GM12875 (cell line): ENCODE results near the gene PDGFD.

ENCODE experiments used
- H3K4me3 ChIP-seq: one replicate; pipeline ENCODE4 v1.5.1; 2011; ENCODE audit warnings: low read depth, low read length, control low read depth
- TF ChIP-seq, protein P1 (sequence below): IDR thresholded peaks from 2 replicates; pipeline ENCODE4 v1.5.1; 2011; ENCODE audit warnings: low read depth, mild to moderate bottlenecking, control low read depth, inconsistent platforms, low read length, moderate library complexity, borderline replicate concordance; ENCODE audit not compliant: insufficient read depth

The PDGFD gene

DNA sequence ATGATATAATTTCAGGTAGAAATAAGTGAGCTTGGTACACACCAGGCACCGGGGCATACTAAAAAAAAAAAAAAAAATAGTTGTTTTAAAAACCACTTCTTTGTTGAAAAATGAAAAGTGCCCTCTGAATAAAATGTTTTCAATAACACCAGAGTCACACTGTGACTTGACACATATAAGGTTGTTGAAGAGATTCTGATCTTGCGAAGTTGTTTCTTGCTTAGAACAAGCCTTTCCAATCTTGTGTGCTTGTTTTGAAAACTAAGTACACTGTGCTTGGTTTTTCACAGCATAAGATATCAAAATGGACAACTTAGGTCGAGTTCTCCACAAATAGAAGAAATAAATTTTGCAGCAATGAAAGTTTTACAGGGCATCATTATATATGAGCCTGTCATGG lies 17.0 kb downstream of the PDGFD start:
- TF ChIP-seq, protein P1, sequence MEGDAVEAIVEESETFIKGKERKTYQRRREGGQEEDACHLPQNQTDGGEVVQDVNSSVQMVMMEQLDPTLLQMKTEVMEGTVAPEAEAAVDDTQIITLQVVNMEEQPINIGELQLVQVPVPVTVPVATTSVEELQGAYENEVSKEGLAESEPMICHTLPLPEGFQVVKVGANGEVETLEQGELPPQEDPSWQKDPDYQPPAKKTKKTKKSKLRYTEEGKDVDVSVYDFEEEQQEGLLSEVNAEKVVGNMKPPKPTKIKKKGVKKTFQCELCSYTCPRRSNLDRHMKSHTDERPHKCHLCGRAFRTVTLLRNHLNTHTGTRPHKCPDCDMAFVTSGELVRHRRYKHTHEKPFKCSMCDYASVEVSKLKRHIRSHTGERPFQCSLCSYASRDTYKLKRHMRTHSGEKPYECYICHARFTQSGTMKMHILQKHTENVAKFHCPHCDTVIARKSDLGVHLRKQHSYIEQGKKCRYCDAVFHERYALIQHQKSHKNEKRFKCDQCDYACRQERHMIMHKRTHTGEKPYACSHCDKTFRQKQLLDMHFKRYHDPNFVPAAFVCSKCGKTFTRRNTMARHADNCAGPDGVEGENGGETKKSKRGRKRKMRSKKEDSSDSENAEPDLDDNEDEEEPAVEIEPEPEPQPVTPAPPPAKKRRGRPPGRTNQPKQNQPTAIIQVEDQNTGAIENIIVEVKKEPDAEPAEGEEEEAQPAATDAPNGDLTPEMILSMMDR = no peak
- H3K4me3 ChIP-seq = no peak overlapping the region

DNA sequence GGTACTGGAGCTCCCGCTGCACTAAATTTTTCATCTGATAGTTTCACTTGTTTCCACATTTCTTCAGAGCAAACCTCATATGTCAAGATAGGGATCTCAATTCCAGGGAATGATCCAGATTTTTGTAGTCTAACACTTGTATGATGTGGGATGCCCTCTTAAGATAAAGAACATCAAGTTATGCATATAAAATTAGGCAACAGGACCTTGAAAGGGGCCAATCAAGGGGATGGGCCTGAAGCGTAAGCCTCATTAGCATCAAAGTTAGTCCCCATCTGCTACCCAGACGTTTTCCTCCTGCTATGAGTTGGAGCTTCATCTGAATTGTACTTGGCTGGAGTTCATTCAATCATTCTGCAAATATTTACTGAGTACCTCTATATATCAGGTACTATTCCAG lies 17.5 kb downstream of the PDGFD start:
- TF ChIP-seq, protein P1 = no peak

DNA sequence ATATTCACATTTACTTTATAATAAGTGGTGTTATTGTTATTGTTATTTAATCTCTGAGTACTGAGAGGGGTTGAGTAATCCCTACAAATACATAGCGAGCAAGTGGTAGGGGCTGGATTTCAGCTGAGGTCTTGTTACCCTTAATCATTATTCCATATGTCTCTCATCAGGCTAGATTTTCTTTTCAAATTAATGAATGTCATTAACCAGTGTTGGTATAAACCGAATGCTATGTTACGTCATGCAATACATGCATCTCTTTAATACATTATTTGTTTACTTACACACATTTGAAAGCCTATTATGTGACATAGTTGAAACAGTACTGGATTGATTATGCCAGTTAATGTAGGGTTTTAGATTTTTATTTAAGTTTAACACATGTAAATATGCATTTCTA lies 18.9 kb downstream of the PDGFD start:
- TF ChIP-seq, protein P1 = no peak
- no peak overlapping the region for H3K4me3 ChIP-seq

More for the DNA sequence above, 17.5 kb downstream of the PDGFD start:
- H3K4me3 ChIP-seq = no peak overlapping the region

DNA sequence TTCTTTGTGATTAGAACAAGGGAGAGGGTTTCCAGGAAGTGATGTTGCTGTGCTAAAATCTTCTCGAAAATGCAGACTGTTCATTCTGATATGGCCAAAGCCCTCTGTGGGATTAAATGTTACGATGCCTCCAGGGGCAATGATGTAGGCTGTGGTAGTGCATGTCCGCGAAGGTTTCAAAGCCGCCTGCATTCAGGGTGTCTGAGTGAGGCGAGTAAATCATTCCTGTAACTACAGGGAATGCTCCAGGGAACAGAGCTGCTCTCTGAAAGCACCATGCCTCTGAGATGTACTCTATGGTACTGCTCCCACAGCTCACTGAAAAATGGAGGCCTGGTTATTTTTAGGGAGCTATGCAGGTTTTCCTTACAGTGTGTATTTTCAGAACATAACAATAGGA lies 21.2 kb downstream of the PDGFD start:
- no peak overlapping the region for H3K4me3 ChIP-seq
- TF ChIP-seq, protein P1 = no peak

DNA sequence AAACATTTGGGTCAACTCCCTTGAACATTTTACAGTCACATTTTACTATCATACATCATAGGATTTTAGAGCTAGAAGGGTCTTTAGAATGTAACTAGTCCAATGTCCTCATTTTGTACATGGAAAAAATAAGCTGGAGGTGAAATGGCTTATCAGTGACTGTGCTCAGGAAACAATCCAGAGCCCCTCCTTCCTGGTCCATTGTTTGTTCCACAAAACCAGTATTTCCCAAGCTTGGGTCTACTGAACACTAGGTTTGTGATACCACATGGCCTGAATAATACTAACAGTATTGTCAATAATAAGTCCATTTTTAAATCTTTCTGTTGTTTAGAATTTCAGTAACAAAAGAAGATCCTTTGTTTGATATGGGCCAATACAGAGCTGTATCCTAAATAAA lies 27.1 kb downstream of the PDGFD start:
- H3K4me3 ChIP-seq = no peak overlapping the region
- TF ChIP-seq, protein P1 = no peak

DNA sequence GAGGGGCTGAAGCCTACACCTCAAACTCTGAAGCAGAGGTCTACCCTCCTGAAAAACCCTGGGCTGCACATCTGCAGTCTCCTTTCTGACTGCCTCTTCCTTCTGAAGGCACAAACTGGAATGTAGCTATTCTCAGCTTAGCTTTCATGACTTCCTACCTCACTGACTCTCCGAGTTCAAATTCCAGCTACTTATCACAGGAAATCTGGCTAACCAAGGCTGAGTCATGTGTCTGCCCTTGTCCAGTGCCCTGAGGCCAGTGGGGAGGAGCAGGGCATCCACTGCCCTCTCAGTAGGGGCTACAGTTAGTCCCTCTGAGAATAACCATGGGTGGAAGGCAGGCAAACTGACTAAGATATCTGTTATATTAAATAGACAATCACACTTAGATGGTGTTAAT lies 29.2 kb downstream of the PDGFD start:
- TF ChIP-seq, protein P1 = no peak

DNA sequence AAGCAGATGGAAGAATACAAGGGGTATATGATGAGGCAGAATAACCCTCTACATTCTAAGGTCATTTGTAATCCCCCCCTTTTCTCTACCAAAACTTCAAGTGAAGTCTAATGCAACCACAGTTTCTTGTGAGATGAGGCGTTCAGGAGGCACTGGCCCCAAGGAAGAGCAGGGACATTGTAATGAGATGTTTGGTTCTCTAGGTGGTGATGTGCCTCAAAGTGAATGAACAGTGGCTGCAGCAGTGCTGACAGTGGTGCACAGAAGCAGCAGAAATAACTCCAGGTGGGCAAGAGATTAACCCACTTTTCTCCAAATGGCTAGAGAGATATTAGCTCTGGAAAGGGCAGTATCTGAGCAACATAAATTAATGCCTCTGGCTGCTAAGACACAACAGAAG lies 33.8 kb downstream of the PDGFD start:
- no peak overlapping the region for H3K4me3 ChIP-seq
- TF ChIP-seq, protein P1 = no peak

More for the DNA sequence above, 29.2 kb downstream of the PDGFD start:
- no peak overlapping the region for H3K4me3 ChIP-seq
